ENCODE measurements around the gene HDGFL3.

Gene HDGFL3

GRCh38 chr15:83206526-83207008, 1.1 kb downstream of the HDGFL3 start:
- Mint-ChIP-seq H3K36me3 (ENCODE audit: low read depth) (peaks cover 6% of the 10 kb centered on the region), H3K9me3 (no peaks in the 10 kb centered on the region), H3K27ac (peak overlapping the region; percentile 82), H3K4me3 (peak overlapping the region; percentile 92), H3K4me1 (ENCODE audit: low read depth) (peaks cover 7% of the 10 kb centered on the region), H3K27me3 (ENCODE audit: low read depth) (peaks cover 41% of the 10 kb centered on the region)
- DNase-seq (ENCODE audit: low spot score): no peak

DNA sequence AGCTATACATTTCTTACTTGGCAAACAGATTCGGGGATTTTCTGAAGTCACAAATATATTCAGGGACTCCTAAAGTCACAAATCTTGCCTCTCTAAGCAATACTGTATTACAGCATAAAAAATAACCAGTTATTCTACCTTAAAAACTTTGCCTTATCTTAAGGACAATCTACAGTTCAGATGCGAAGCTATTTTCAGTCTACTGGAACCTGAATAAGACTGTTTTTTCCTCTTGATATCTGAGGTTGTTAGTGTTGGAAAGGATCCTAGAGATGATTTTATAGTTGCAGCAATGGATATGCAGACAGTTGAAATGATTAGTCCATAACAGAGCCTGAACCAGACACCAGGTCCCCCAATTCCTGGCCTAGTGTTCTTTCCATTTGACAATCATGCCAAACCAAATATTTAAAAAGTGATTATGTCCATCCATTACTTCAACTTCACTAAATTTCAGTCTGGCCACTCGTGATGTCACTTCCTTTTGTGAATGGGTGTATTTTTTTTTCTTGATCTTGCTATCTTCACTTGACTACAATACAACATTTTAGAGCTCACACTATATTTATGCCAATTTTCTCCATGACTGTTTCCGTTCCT, 1.8 kb downstream of the HDGFL3 start:
- peak overlapping the region; percentile 82 for H3K27ac Mint-ChIP-seq
- no peaks in the 10 kb centered on the region for H3K9me3 Mint-ChIP-seq
- peak overlapping the region; percentile 92 for H3K4me3 Mint-ChIP-seq
- peaks cover 43% of the 10 kb centered on the region for H3K27me3 Mint-ChIP-seq (ENCODE audit: low read depth)
- H3K4me1 Mint-ChIP-seq (ENCODE audit: low read depth): peaks cover 7% of the 10 kb centered on the region
- DNase-seq (ENCODE audit: low spot score): no peak
- H3K36me3 Mint-ChIP-seq (ENCODE audit: low read depth): peaks cover 6% of the 10 kb centered on the region

DNA sequence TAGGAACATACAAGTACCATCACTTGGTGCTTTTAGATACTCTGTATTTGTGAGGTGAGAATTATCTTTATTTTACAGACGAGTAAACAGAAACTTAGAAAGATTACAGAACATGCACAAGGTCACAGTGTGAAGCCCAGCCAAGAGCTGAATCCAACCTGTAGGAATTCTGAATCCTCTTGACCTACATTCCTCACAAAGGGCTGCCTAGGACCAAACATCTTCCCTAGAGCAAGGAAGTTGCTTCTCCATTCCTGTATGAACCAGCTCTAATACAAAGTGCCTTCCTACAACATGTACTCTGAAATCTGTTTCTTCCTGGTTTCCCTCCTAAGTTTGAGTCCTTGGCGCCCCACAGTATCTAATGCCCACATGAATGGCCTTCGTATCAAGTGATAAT, 2.9 kb downstream of the HDGFL3 start:
- Mint-ChIP-seq H3K27ac (no peak overlapping the region), H3K36me3 (ENCODE audit: low read depth) (peaks cover 6% of the 10 kb centered on the region), H3K4me1 (ENCODE audit: low read depth) (peaks cover 10% of the 10 kb centered on the region), H3K4me3 (no peak overlapping the region), H3K27me3 (ENCODE audit: low read depth) (peaks cover 43% of the 10 kb centered on the region), H3K9me3 (no peaks in the 10 kb centered on the region)
- no peak for DNase-seq (ENCODE audit: low spot score)

- Mint-ChIP-seq H3K27ac (no peak overlapping the region), H3K4me1 (ENCODE audit: low read depth) (peaks cover 18% of the 10 kb centered on the region), H3K4me3 (no peak overlapping the region), H3K36me3 (ENCODE audit: low read depth) (peaks cover 6% of the 10 kb centered on the region), H3K27me3 (ENCODE audit: low read depth) (peaks cover 45% of the 10 kb centered on the region), H3K9me3 (no peaks in the 10 kb centered on the region)
- DNase-seq (ENCODE audit: low spot score): no peak
Measured at GRCh38 chr15:83203543-83203942, 4.1 kb downstream of the HDGFL3 start.

DNA sequence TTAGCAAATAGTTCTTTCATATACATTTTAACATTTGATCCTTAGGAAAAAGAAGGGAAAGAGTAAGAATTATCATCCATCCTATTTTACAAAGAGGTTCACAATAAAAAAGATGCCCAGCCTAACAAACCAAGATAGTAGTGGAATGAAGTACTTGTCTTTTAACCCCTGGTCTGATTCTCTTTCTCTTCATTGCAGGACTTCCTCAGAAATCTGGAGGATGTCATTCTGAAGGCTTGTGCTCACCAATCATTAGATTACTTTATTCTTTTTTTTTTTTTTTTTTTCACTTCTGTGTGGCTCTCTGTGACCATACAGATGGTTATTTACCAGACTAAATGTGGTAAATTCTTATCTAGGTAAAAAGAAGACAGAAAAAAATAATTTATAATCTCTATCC, 7.0 kb downstream of the HDGFL3 start:
- Mint-ChIP-seq H3K27me3 (ENCODE audit: low read depth) (peaks cover 46% of the 10 kb centered on the region), H3K27ac (peak overlapping the region; percentile 18), H3K4me1 (ENCODE audit: low read depth) (peaks cover 11% of the 10 kb centered on the region), H3K4me3 (peak overlapping the region; percentile 19), H3K36me3 (ENCODE audit: low read depth) (peaks cover 1% of the 10 kb centered on the region), H3K9me3 (no peaks in the 10 kb centered on the region)
- no peak for DNase-seq (ENCODE audit: low spot score)

GRCh38 chr15:83200162-83200561, 7.5 kb downstream of the HDGFL3 start:
- Mint-ChIP-seq H3K27ac (peak overlapping the region; percentile 18), H3K4me3 (peak overlapping the region; percentile 19), H3K27me3 (ENCODE audit: low read depth) (peaks cover 42% of the 10 kb centered on the region), H3K9me3 (no peaks in the 10 kb centered on the region), H3K36me3 (ENCODE audit: low read depth) (peaks cover 1% of the 10 kb centered on the region), H3K4me1 (ENCODE audit: low read depth) (peaks cover 11% of the 10 kb centered on the region)
- peak; percentile 12 for DNase-seq (ENCODE audit: low spot score)

GRCh38 chr15:83199288-83199687, 8.3 kb downstream of the HDGFL3 start:
- Mint-ChIP-seq H3K36me3 (ENCODE audit: low read depth) (peaks cover 1% of the 10 kb centered on the region), H3K4me3 (no peak overlapping the region), H3K4me1 (ENCODE audit: low read depth) (peaks cover 11% of the 10 kb centered on the region), H3K27ac (peak overlapping the region; percentile 50), H3K9me3 (no peaks in the 10 kb centered on the region), H3K27me3 (ENCODE audit: low read depth) (peaks cover 39% of the 10 kb centered on the region)
- peak; percentile 19 for DNase-seq (ENCODE audit: low spot score)

DNA sequence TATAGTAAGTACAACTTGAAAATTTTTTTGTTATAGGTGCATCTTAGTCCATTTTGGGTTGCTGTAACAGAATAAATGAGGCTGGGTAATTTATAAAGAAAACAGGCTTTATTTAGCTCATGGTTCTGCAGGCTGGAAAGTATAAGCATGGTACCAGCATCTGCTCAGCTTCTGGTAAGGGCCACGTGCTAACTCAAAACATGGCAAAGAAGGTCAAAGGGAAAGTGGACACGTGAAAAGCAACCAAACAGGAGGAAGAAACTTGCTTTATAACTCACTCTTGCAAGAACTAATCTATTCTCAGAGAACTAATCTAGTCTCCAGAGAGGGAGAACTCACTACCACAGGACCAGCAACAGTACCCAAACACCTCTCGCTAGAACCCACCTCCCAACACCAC, 9.1 kb downstream of the HDGFL3 start:
- H3K4me3 Mint-ChIP-seq: peak overlapping the region; percentile 35
- peaks cover 4% of the 10 kb centered on the region for H3K36me3 Mint-ChIP-seq (ENCODE audit: low read depth)
- H3K27ac Mint-ChIP-seq: no peak overlapping the region
- H3K9me3 Mint-ChIP-seq: no peaks in the 10 kb centered on the region
- peaks cover 40% of the 10 kb centered on the region for H3K27me3 Mint-ChIP-seq (ENCODE audit: low read depth)
- H3K4me1 Mint-ChIP-seq (ENCODE audit: low read depth): peaks cover 11% of the 10 kb centered on the region
- DNase-seq (ENCODE audit: low spot score): no peak

- peaks cover 40% of the 10 kb centered on the region for H3K27me3 Mint-ChIP-seq (ENCODE audit: low read depth)
- peaks cover 8% of the 10 kb centered on the region for H3K4me1 Mint-ChIP-seq (ENCODE audit: low read depth)
- H3K27ac Mint-ChIP-seq: no peak overlapping the region
- peaks cover 5% of the 10 kb centered on the region for H3K36me3 Mint-ChIP-seq (ENCODE audit: low read depth)
- DNase-seq (ENCODE audit: low spot score): no peak
- H3K9me3 Mint-ChIP-seq: no peaks in the 10 kb centered on the region
- no peak overlapping the region for H3K4me3 Mint-ChIP-seq
Measured at GRCh38 chr15:83194528-83194927, 13.1 kb downstream of the HDGFL3 start.

- Mint-ChIP-seq H3K27me3 (ENCODE audit: low read depth) (peaks cover 40% of the 10 kb centered on the region), H3K4me1 (ENCODE audit: low read depth) (peaks cover 2% of the 10 kb centered on the region), H3K4me3 (no peak overlapping the region), H3K9me3 (no peaks in the 10 kb centered on the region), H3K27ac (no peak overlapping the region), H3K36me3 (ENCODE audit: low read depth) (peaks cover 5% of the 10 kb centered on the region)
- DNase-seq (ENCODE audit: low spot score): no peak
Measured at GRCh38 chr15:83193721-83194120, 13.9 kb downstream of the HDGFL3 start.

DNA sequence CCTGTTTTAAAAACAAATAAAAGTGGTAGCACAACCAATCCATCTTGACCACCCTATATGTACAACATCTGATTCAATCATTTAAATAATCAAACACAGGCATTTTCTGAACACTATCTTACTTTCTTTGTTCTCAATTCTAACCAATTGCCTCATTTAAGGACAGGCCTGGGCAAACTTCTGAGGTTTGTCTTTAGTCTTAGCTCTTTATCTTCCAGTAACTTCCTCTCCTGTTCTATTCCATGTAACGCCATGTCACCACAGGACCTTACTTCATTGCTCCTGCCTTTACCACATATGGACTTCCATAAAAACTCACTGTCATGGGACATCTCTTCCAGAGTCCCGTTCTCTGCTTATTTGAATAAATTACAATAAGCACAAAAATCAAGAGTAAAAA, 14.9 kb downstream of the HDGFL3 start:
- Mint-ChIP-seq H3K4me3 (no peak overlapping the region), H3K27me3 (ENCODE audit: low read depth) (peaks cover 39% of the 10 kb centered on the region), H3K9me3 (no peaks in the 10 kb centered on the region), H3K27ac (no peak overlapping the region), H3K36me3 (ENCODE audit: low read depth) (peaks cover 5% of the 10 kb centered on the region), H3K4me1 (ENCODE audit: low read depth) (no peaks in the 10 kb centered on the region)
- no peak for DNase-seq (ENCODE audit: low spot score)

- Mint-ChIP-seq H3K36me3 (ENCODE audit: low read depth) (peaks cover 4% of the 10 kb centered on the region), H3K4me3 (no peak overlapping the region), H3K27me3 (ENCODE audit: low read depth) (peaks cover 28% of the 10 kb centered on the region), H3K4me1 (ENCODE audit: low read depth) (no peaks in the 10 kb centered on the region), H3K27ac (no peak overlapping the region), H3K9me3 (no peaks in the 10 kb centered on the region)
- DNase-seq (ENCODE audit: low spot score): no peak
Measured at GRCh38 chr15:83190450-83190849, 17.2 kb downstream of the HDGFL3 start.

- no peak for DNase-seq (ENCODE audit: low spot score)
- no peaks in the 10 kb centered on the region for H3K9me3 Mint-ChIP-seq
- no peaks in the 10 kb centered on the region for H3K4me1 Mint-ChIP-seq (ENCODE audit: low read depth)
- H3K27me3 Mint-ChIP-seq (ENCODE audit: low read depth): peaks cover 8% of the 10 kb centered on the region
- no peak overlapping the region for H3K4me3 Mint-ChIP-seq
- H3K27ac Mint-ChIP-seq: no peak overlapping the region
- H3K36me3 Mint-ChIP-seq (ENCODE audit: low read depth): no peaks in the 10 kb centered on the region
Measured at GRCh38 chr15:83185561-83185960, 22.1 kb downstream of the HDGFL3 start.

DNA sequence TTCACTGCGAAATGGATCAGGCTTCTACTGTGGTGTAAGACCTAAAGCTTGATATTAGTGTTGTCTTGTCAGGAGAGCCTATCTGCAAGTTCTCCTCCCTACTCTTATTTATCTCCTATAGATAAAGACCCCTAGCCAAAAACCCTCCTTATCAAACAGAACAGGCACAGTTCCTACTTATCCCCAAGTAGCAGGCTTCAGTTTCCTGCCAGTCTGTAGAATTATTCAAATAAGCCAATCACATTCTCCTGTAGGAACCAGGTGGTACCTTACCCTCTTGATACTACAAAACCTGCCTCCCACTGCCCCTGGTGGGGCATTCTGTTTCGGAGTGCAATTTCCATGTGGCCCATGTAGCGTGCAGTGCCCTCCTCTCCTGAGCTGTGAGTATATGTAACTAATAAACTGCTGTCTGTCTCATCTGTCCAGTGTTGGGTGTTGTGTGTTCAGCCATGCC, 28.7 kb downstream of the HDGFL3 start:
- no peaks in the 10 kb centered on the region for H3K9me3 Mint-ChIP-seq
- H3K27ac Mint-ChIP-seq: no peak overlapping the region
- no peaks in the 10 kb centered on the region for H3K36me3 Mint-ChIP-seq (ENCODE audit: low read depth)
- H3K4me3 Mint-ChIP-seq: no peak overlapping the region
- no peak for DNase-seq (ENCODE audit: low spot score)
- H3K4me1 Mint-ChIP-seq (ENCODE audit: low read depth): no peaks in the 10 kb centered on the region
- H3K27me3 Mint-ChIP-seq (ENCODE audit: low read depth): peaks cover 21% of the 10 kb centered on the region

- no peak for DNase-seq (ENCODE audit: low spot score)
- no peaks in the 10 kb centered on the region for H3K9me3 Mint-ChIP-seq
- no peaks in the 10 kb centered on the region for H3K36me3 Mint-ChIP-seq (ENCODE audit: low read depth)
- H3K4me3 Mint-ChIP-seq: no peak overlapping the region
- peaks cover 23% of the 10 kb centered on the region for H3K27me3 Mint-ChIP-seq (ENCODE audit: low read depth)
- no peak overlapping the region for H3K27ac Mint-ChIP-seq
- no peaks in the 10 kb centered on the region for H3K4me1 Mint-ChIP-seq (ENCODE audit: low read depth)
Measured at GRCh38 chr15:83178390-83178789, 29.2 kb downstream of the HDGFL3 start.
